Smooth muscle cell (in vitro differentiated cells): ENCODE measurements around the gene MYO7A. TPM values are rescaled to one million over a fixed set of nuclear protein-coding genes. Genes with fewer than 3 reads are reported as not detected.

ENCODE experiments used
- DNase-seq: peaks from one replicate; lab custom pipeline; 2025; ENCODE audit not compliant: unreplicated experiment; lab: John Stamatoyannopoulos, UW
- H2AFZ ChIP-seq: fragments of 200-600 bp; sonication (generic); 2 replicates; pipeline ENCODE4 v1.6.0; 2016; ENCODE audit warnings: antibody characterized with exemption, low read depth, mild to moderate bottlenecking
- H3F3A ChIP-seq: fragments of 200-600 bp; sonication (generic); 2 replicates; pipeline ENCODE4 v1.6.0; 2017; ENCODE audit warnings: antibody characterized with exemption, low read depth
- H3K27ac ChIP-seq: fragments of 200-600 bp; sonication (generic); 2 replicates; pipeline ENCODE4 v1.5.1; 2016; ENCODE audit warnings: low read depth, mild to moderate bottlenecking
- H3K27me3 ChIP-seq: fragments of 200-600 bp; sonication (generic); 2 replicates; pipeline ENCODE4 v1.6.1; 2016; ENCODE audit warnings: low read depth, mild to moderate bottlenecking
- H3K36me3 ChIP-seq: fragments of 200-600 bp; sonication (generic); 2 replicates; pipeline ENCODE4 v1.5.1; 2016; ENCODE audit warnings: low read depth
- H3K4me1 ChIP-seq: fragments of 200-600 bp; sonication (generic); 2 replicates; pipeline ENCODE4 v1.5.1; 2016; ENCODE audit warnings: low read depth
- H3K4me2 ChIP-seq: fragments of 200-600 bp; sonication (generic); 2 replicates; pipeline ENCODE4 v1.6.0; 2016; ENCODE audit warnings: mild to moderate bottlenecking
- H3K4me3 ChIP-seq: fragments of 200-600 bp; sonication (generic); 2 replicates; pipeline ENCODE4 v1.5.1; 2016; ENCODE audit warnings: mild to moderate bottlenecking
- H3K79me2 ChIP-seq: fragments of 200-600 bp; sonication (generic); 2 replicates; pipeline ENCODE4 v1.6.0; 2016; ENCODE audit warnings: low read depth, mild to moderate bottlenecking
- H3K9ac ChIP-seq: fragments of 200-600 bp; sonication (generic); 2 replicates; pipeline ENCODE4 v1.6.0; 2016; ENCODE audit warnings: low read depth
- H3K9me3 ChIP-seq: fragments of 200-600 bp; sonication (generic); replicated peaks from 2 replicates; pipeline ENCODE4 v1.5.1; 2016; ENCODE audit warnings: low read depth
- H4K20me1 ChIP-seq: fragments of 200-600 bp; sonication (generic); 2 replicates; pipeline ENCODE4 v1.6.0; 2016; ENCODE audit warnings: low read depth
- CTCF ChIP-seq: fragments of 200-600 bp; sonication (generic); IDR thresholded peaks from 2 replicates; pipeline ENCODE4 v1.5.1; 2017; ENCODE audit warnings: borderline replicate concordance, mild to moderate bottlenecking, antibody characterized with exemption; ENCODE audit not compliant: insufficient read depth, poor library complexity, severe bottlenecking
- WGBS: methylation state at CpG from one replicate; pipeline ENCODE4 v1.1.7; 2016; ENCODE audit warnings: low lambda C conversion rate; 5-methylcytosine and 5-hydroxymethylcytosine counted together
- polyA plus RNA-seq: library from polyadenylated mRNA; unstranded; fragments of >200 nt; fragmentation: Nextera tagmentation; extraction: Ambion mirVana; gene quantifications from 2 replicates; pipeline ENCODE4 v1.2.1, GENCODE V29; 2016
- total RNA-seq: library from RNA; depleted of rRNA; stranded (reverse); fragments of >200 nt; gene quantifications from 2 replicates; pipeline ENCODE4 v1.2.3, GENCODE V29; 2014

The MYO7A gene
- total and polyA plus RNA-seq, 2 experiments from 2014 or later, result 0.08 to 0.18 TPM

- Histone ChIP-seq H3F3A (no peaks in the 10 kb centered on the region), H4K20me1 (no peaks in the 10 kb centered on the region), H3K9ac (no peak overlapping the region), H3K36me3 (no peaks in the 10 kb centered on the region), H3K4me3 (no peak overlapping the region), H3K79me2 (no peaks in the 10 kb centered on the region), H3K4me1 (no peaks in the 10 kb centered on the region), H3K9me3 (no peaks in the 10 kb centered on the region), H3K4me2 (no peak overlapping the region), H3K27me3 (no peaks in the 10 kb centered on the region), H2AFZ (no peak overlapping the region), H3K27ac (no peak overlapping the region)
- 96% methylated on average over 8 of the region's 8 CpGs for WGBS
- no peak for TF ChIP-seq CTCF
- DNase-seq, result no peak
Measured at GRCh38 chr11:77121876-77122575, 6.0 kb upstream of the MYO7A start.

- Histone ChIP-seq H3K9ac (no peak overlapping the region), H3F3A (no peaks in the 10 kb centered on the region), H3K9me3 (no peaks in the 10 kb centered on the region), H3K4me1 (no peaks in the 10 kb centered on the region), H3K27me3 (no peaks in the 10 kb centered on the region), H3K27ac (no peak overlapping the region), H2AFZ (no peak overlapping the region), H3K4me2 (no peak overlapping the region), H3K79me2 (no peaks in the 10 kb centered on the region), H3K36me3 (no peaks in the 10 kb centered on the region), H3K4me3 (no peak overlapping the region), H4K20me1 (no peaks in the 10 kb centered on the region)
- TF ChIP-seq CTCF, result no peak
- DNase-seq, result no peak
- 97% methylated on average over 7 of the region's 7 CpGs for WGBS
Measured at GRCh38 chr11:77122576-77123212, 5.4 kb upstream of the MYO7A start.

- H3K9me3 ChIP-seq, result no peaks in the 10 kb centered on the region
- no peak for DNase-seq
- H2AFZ ChIP-seq, result no peak overlapping the region
- 95% methylated on average over 8 of the region's 8 CpGs for WGBS
- H3K27ac ChIP-seq, result no peak overlapping the region
- no peaks in the 10 kb centered on the region for H3K36me3 ChIP-seq
- H3F3A ChIP-seq, result no peaks in the 10 kb centered on the region
- no peak overlapping the region for H3K4me3 ChIP-seq
- H3K4me2 ChIP-seq, result no peak overlapping the region
- no peak overlapping the region for H3K9ac ChIP-seq
- no peaks in the 10 kb centered on the region for H4K20me1 ChIP-seq
- H3K27me3 ChIP-seq, result no peaks in the 10 kb centered on the region
- no peak for TF ChIP-seq CTCF
- H3K79me2 ChIP-seq, result no peaks in the 10 kb centered on the region
- H3K4me1 ChIP-seq, result no peaks in the 10 kb centered on the region
Measured at GRCh38 chr11:77123591-77123990, 4.5 kb upstream of the MYO7A start.
